Activated CD8-positive, alpha-beta memory T cell treated with anti-CD3 and anti-CD28 coated beads, Interleukin-2, amount 50 U/mL, for 24 hours (primary cell): Measurements from ENCODE around the gene MRPS14.
"Not testable (repeated sequence)": the region's sequence is repeated elsewhere in the genome, so short reads cannot be mapped to it uniquely, and the experiment has no call there.

Experiments
- DNase-seq: peaks from one replicate; pipeline ENCODE4 v3.0.0-alpha.2; 2020; ENCODE audit errors: extremely low read depth

MRPS14 gene

DNA sequence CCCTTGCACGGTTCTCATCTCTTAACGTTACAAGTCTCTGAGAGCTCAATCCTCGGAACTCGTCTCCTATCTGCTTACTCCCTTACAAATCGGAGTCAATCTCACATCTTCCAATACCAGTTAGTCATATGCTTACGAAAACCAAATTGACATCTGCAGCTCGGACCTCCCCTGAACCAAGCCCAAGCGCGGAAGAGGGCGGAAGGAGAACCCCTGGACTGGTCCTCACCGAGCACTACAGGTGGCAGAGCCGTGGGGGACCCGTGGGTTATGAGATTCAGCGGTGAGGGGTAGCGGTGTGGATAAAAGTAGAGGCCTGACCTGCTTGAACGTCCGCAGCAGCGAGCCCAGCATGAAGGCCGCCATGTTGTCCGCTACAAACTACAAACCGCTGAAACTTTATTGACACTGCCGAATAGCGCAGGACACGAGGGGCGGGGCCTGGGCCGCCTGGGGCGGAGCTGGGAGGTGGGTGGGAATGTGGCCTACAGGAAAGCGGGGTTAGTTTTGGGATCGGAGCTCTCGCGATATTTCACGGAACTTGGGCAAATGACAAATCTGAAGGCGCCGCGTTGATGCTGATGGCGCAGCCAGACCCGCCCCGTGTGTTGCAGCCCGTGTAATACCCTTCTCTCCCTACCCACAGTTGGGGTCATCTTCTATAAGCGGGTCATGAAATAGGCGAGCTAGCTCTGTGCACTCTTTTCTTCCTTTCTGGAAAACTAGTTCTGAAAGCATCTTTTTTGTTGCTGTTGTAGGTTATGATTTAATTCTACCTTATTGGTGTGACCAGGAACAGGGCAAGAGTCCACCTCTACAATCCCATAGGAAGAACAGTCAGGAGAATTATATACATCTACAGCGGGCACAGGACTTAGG is at the start of gene MRPS14:
Gene MRPS14, minus strand, starts transcription at position 383 of the 879 bp plus-strand sequence. Its CDS starts 17 bp downstream, at position 366.
- peak; percentile 98 for DNase-seq

DNA sequence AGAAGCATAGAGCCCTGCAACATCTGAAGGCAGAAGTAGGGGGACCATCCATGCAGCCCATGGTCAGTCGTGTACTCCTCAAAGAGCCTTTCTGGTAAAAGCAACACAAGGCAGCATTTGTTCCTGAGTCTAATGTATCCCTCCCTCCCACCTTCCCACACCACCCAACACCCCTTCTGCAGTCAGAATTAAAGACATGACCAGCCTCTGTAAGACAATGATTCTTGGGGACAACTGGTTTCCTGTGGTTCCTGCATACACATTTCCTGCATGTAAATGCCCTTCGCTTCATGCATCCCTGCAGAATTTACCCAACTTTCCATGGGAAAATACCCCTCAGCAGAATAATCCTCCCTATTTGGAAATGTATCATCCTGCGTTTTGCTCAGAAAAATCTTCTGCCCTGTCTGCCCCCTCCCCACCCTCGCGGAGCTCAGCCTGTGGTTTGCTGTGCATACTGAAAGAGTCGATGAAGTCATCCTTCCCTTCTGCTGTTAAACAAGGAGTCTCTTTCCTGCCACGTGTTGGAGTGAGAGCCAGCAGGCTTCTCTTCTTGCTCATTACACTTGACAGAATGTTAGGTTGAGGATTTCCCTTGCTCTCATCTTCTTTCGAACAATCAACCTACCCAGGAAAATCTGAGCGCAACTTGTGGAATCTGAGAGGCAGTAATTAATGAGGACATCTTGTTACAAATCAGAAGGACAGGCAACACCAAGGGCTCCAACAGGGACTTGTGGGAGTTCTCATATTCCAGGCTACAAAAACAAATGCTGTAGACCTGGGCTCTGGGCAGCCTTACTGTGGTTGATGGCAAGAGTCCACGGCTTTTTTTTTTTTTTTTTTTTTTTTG is 49.1 kb upstream of the MRPS14 start:
- no peak for DNase-seq

DNA sequence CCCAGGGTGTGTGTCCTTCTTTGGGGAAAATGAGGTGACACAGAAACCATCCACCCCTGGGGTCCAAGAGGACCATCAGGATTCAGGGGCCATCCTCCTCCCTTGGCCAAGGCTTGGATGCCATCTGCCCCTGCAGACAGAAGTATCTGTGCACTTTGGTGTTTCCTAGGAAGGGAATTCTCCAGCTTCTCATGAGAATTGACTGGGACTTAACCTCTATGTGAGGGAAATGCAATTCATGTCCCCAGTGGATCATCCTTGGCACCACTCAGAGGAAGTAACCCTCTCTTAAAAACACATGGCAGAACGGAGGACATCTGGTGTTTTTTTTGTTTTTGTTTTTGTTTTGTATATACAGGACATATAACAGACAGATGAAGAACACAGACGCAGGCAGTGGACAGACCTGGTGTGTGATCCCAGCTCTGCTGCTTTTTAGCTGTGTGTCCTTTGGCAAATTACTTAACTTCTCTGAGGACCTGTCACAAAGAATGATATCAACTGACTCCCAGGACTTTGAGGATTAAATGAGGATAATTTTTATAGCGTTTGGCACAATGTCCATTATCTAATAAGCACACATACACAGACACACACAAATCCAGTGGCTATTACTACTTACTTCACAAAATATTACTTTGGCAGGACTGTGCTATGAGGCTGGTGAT is 48.2 kb upstream of the MRPS14 start:
- no peak for DNase-seq

DNA sequence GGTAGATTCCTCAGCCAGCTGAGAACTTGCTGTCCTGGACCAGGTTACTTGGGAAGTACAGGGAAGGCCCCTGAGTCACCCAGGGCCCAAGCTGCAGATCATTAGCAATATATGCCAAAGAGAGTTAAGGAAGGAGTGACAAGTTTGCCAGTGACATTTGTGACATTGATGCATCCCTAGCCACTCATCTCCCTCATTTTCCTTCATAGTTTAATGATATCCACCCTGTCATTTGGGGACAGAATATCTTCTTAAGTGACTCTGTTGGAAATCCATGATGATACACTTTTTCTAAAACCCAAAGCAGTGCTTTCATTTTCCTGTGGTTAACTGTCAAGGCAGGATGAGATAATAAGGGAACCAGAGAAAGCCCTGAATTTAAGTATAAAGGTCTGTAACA is 47.6 kb upstream of the MRPS14 start:
- DNase-seq: no peak

DNA sequence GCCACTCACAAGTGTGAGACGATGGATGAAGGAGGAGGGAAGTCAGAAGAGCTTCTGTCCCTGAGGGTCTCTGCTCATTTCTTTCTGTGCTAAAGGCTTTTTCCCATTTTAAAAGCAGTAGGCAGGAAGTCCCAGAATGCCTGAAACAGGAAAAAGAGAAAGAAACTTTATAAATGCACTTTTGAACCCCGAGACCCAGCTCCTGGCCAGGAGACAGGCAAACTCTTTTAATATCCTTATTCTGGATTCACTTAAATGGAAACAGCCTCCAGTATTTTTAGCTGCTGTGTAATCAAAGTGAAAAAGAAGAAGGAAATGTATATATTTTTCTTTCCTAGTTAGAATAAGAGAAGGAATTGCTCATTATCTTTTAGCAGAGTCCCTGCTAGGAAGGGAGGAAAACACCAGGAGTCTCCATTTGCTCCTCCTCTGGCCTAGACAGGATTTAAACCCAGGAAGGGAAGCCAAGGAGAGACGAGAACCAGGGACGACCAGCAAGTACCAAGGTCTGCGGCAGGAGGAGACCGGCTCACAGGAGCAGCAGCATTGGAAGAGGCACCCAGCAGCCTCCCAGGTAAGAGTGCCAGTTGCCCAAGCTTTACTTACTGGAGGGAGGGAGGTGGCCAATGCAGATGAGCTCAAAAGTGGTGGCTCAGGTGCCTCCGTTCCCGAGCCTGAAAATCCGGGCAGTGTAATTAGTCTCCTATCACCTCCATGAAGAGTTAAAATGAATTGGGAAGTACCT is 44.3 kb upstream of the MRPS14 start, which contains the start of gene TNN:
Gene TNN, plus strand, starts transcription at position 472 of the 745 bp plus-strand sequence. CDS start 9,586 bp downstream, outside the sequence.
- DNase-seq: no peak

DNA sequence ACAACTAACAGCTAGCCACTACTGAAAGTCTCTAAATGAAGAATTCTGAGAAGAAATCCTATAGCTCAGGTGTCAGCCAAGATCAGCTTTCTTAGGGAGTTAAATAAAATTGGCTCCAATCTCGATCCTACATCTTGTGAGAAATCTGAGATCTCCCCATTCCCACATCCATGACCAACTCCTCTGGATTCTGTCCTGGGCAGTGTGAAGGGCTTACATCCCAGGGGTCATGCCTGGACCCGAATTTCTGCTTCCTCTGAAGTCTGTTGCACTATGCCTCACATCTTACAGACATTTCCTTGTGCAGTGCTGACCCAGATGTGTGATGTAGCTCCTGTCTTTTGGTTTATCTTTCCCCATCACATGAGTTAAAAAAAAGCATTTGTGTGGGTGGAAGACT is 39.6 kb upstream of the MRPS14 start:
- DNase-seq: no peak

DNA sequence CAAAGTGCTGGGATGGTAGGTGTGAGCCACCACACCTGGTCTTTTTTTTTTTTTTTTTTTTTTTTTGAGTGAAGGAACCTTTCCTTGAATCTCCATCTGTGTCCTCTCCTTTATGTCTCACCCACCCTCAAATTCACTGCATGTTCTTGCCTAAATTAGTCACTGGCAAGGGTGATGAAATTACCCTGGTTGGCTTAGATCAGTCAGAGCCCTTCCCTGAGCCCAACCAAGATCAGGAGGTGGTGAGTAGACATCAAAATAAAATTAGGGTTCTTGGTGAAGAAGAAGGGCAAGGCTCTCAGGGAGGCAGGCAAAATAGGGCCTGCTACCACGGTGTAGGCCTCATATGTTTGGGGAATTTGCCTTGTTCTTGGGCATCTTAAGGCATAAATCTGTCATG is 39.1 kb upstream of the MRPS14 start:
- DNase-seq: no peak

DNA sequence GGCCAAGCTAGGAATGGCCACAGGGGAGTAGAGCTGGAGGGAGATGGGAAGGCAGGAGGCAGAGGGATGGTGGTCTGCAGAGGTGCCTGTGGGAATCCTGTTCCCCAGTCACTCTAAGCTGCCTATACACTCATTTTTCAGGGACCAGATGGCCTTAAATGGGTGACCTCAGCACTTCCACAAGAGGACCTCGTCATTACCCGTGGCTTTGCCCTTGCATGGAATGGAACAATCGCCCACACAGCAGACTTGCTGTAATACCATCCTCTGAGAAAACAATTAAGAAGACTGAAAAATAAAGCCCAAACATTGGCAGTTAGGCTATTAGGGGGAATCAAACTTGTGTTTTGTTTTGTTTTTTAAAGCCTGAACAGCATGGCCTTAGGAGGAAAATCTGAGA is 31.5 kb upstream of the MRPS14 start:
- no peak for DNase-seq

DNA sequence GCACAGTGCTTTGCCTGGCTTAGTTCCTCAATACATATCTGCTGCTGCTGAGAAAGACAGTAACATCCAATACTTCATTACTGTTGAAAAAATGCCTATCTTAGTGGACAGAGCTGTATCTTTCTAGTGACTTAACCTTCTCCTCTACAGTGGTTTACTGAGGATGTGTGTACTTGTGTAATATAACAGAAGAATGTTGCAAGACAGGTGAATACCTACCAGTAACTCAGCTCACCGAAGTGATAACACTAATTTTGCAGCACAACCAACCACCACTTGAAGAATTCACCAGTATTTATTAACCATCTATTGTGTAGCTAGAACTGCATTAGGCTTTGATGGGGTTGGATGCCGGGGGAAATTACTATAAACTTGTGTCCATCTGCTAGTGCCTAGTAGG is 27.8 kb upstream of the MRPS14 start:
- no peak for DNase-seq

DNA sequence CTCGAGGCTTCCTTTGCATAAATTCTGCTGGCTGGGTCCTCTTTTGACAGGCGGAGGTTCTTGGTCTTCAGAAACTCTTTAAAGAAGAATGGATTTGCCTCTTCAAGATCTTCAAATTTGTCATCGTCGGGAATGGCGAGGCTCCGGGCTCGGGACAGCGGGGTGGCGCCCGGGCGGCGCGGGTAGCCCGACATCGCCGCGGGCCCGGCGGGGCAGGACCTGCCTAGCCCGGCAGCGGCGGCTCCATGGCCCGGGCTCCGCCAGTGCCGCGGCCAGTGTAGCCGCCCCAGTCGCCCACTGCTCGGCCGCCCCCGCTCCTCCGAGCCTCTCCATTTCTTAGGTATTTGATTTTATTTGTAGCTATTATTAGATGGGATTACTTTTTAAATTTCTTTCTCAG is 22.3 kb upstream of the MRPS14 start:
- no peak for DNase-seq

DNA sequence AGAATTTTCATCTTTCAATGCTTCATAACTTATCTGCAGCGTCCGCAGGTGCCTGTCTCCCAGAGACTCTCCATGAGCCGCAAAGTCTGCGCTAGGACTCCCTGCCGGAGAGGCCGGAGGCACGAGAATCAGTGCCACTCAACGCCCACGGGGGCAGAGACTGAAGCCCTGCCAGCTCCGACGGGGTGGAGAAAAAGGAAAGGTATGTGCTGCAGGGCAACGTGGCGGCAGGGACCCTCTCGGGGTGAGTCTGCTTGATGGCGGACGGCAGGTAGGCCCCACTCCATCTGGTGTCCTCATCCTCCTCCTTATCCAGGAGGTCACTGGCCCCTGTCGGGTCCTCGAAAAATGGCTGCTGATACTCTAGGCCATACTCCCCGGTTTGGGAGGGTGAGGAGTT is 21.9 kb upstream of the MRPS14 start:
- no peak for DNase-seq

DNA sequence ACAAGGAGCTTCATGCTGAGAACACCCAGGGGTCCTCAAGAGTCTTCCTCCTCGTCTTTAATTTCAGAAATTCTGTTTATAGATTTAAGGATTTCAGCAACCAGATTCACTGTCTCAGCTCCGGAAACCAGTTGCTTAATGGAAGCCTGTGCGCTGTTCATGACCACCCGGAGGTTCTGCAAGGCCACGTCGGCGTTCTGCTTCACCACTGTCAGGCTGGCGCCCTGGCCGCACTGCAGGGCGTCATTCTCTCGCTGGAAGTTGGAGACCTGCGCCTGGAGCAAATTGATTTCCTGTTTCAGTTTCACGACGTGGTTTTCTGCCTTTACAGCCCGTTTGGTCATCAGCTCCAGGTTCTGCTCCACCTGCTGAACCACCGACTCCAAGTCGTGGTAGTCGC is 21.4 kb upstream of the MRPS14 start:
- DNase-seq: not testable (repeated sequence)

DNA sequence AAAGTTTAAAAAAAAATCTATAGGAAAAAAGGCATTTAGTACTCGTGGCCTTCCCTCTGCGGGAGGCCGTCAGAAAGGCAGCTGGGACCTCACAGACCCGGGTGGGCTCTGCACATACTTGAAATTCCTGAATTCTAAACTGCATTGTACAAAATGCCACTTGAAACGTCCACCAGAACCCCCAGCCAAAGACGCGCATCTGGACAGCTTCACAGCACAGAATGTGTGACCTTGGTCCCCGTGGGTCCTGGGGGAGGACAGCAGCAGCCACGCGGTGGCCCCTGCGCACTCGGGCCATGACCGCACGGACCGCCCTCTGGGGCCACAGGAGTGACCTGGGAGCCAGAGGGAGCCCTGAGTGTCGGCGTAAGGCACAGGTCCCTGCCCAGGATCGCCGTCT is 20.6 kb upstream of the MRPS14 start:
- no peak for DNase-seq

DNA sequence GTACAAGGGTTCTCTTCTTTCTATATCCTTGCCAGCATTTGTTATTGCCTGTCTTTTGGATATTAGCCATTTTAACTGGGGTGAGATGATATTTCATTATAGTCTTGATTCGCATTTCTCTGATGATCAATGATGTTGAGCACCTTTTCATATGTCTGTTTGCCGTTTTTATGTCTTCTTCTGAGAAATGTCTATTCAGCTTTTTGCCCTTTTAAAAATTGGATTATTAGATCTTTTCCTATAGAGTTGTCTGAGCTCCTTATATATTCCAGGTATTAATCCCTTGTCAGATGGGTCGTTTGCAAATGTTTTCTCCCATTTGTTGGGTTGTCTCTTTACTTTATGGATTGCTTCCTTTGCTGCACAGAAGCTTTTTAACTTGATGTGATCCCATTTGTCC is 19.4 kb upstream of the MRPS14 start:
- no peak for DNase-seq

DNA sequence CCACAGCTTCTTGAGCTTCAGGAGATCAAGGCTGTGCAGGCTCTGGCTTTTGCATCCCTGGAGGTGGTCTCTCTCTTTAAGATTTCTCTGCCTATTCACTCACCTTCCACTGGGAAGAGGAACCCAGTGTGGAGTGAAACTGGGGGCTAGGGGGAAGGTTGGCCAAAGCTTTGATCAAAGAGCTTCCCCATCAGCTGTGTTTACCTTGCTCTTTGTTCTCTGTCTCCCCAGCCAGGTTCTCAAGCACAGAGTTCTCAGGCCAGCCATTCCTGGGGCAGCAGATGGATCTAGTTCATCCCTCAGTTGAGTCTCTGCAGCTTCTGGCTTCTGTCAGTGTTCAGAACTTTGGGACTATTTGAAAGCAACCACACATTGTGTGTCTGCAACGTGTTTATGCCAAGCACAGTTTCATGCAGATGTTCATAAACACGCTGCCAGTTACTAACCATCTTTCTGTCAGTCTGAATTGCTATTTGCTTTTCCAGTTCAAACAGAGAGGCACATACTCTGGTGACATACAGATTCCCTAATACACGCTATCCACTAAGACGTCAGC is 17.2 kb upstream of the MRPS14 start:
- no peak for DNase-seq

DNA sequence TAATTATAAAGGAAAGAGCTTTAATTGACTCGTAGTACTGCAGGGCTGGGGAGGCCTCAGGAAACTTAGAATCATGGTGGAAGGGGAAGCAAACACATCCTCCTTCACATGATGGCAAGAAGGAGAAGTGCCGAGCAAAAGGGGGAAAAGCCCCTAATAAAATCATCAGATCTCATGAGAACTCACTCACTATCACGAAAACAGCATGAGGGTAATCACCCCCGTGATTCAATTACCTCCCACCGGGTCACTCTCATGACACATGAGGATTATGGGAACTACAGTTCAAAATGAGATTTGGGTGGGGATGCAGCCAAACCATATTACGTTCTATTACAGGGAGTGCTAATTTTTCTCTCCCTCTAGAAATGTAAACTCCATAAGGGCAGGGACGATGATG is 14.2 kb upstream of the MRPS14 start:
- no peak for DNase-seq

DNA sequence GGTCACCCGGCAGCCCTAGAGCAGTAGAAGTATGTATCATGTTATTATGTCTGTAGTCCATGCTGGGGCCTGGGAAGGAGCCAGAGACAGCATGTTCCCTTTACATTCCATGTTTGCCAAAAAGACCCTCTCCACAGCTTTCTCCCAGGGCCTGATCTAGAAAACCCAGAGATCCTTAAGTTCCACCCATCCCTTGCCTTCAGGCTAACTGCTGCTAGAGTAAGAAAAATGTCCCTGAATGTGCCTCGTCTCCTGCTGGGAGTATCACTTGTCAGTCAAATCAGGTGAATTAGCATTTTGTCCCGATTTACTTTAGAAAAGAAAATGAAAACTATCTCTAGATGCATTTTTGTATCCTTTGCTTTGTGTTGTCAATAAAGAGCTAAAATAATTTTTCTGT is 13.3 kb upstream of the MRPS14 start:
- DNase-seq: no peak

DNA sequence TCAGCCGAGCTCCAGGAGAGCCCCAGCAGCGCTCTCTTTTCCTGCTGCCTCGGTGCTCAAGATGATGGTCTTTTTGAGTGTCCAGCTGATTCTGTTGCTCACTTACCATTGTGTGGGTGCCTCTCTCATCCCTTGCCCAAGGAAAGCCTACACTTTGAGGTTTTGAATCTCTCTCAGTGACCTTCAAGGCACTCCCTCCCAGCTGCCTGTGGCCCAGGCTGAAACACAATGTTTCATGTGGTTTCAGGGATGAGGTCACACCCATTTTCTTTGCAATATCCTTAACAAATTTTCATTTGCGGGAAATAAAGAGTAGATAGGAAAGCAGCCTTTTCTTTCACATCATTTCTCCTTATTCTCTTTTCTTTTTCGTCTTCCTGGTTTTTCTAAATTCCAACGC is 12.6 kb upstream of the MRPS14 start:
- DNase-seq: no peak

DNA sequence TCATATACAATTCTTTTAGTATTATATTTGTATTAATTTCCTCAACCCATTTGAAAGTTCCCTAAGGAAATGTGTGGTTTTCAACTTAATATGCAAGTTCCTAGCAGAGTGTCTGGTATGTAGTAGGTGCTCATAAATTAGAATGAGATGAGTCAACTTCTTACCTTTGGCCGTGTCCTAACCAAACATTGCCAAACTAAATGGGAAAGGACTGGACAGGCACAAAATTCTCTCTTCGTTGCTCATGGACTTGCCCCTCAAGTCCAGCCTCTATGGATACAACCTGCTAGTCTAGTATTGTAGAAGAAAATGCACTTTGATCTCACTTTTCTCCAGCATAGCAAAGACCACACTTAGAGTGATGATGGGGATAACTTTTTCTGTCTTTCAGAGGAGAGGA is 11.6 kb upstream of the MRPS14 start:
- no peak for DNase-seq

DNA sequence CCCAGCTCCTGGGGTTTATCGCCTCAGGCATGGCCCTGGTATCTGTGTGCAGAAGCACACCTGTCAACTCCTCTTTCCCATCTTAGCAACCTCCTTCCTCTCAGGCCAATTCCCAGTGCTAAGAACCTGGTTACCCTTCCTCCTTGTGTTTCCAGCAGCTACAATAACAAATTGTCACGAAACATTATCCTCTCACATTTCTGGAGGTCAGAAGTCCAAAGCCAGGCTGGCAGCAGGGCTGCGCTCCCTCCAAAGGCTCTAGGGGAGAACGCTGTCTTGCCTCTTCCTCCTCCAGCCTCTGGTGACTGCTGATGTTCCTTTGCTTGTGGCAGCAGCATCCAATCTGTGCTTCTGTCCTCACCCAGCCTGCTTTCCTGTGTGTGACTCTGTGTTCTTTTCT is 10.7 kb upstream of the MRPS14 start:
- DNase-seq: no peak

DNA sequence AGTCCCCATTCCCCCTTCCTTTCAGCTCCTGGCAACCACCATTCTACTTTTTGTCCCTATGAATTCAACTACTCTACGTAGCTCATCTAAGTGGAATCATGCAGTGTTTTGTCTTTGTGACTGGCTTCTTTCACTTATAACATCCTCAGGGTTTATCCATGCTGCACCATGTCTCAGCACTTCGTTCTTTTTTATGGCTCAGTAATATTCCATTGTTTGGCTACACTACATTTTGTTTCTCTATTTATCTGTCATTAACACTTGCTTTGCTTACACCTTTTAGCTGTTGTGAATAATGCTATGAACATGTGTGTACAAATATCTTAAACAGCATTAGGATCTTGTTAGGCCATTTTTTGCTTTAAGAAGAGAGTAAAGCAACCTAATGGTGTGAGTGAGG is 1.5 kb upstream of the MRPS14 start:
- DNase-seq: no peak
